H1 (cell line): Measurements from ENCODE around the gene PABPN1. TPM values are rescaled to one million over a fixed set of nuclear protein-coding genes. Genes with fewer than 3 reads are reported as not detected.

Experiments used
- CTCF ChIA-PET: fragments of 300-600 bp; sonication (Branson Sonifier 250); formaldehyde crosslinking; loops from one replicate; lab custom pipeline; 2021; ENCODE audit not compliant: partially characterized antibody; lab: Charles Lee
- POLR2A ChIA-PET: fragments of 300-600 bp; sonication (Branson Sonifier 250); formaldehyde crosslinking; loops from one replicate; lab custom pipeline; 2021; ENCODE audit warnings: inconsistent platforms; ENCODE audit not compliant: partially characterized antibody; lab: Charles Lee
- DNase-seq, 2 experiments: peaks; one replicate each; pipeline versions ENCODE4 v3.0.0 to v3.0.0-alpha.2; 2010 to 2022; ENCODE audit warnings: low spot score in 2 of 2, low read depth in 1 of 2, mixed read lengths in 1 of 2
- FAIRE-seq: peaks from 2 replicates; lab custom pipeline; 2011; peaks lifted over from hg19 to GRCh38; lab: Jason Lieb, UNC
- H2AFZ ChIP-seq: 2 replicates; pipeline ENCODE4 v1.8.1; 2012; ENCODE audit warnings: low read length, inconsistent platforms
- H2AK5ac ChIP-seq: 2 replicates; pipeline ENCODE4 v1.6.1; 2013; ENCODE audit warnings: low read depth, low read length
- H2BK120ac ChIP-seq: replicated peaks from 2 replicates; pipeline ENCODE3; 2013; ENCODE audit warnings: low read depth, low read length, inconsistent platforms
- H2BK12ac ChIP-seq: 2 replicates; pipeline ENCODE4 v1.6.1; 2013; ENCODE audit warnings: low read depth, low read length
- H2BK15ac ChIP-seq: 2 replicates; pipeline ENCODE4 v1.6.1; 2013; ENCODE audit warnings: low read length
- H2BK20ac ChIP-seq: 2 replicates; pipeline ENCODE4 v1.6.1; 2013; ENCODE audit warnings: low read length
- H2BK5ac ChIP-seq: 2 replicates; pipeline ENCODE4 v1.6.1; 2013; ENCODE audit warnings: low read depth, low read length
- H3K14ac ChIP-seq: 2 replicates; pipeline ENCODE4 v1.6.1; 2013; ENCODE audit warnings: inconsistent platforms; ENCODE audit not compliant: insufficient read length
- H3K18ac ChIP-seq: 2 replicates; pipeline ENCODE4 v1.6.1; 2013; ENCODE audit warnings: low read length; ENCODE audit errors: extremely low read depth
- H3K23ac ChIP-seq: 2 replicates; pipeline ENCODE4 v1.6.1; 2013; ENCODE audit warnings: inconsistent platforms; ENCODE audit not compliant: insufficient read length
- H3K23me2 ChIP-seq: 2 replicates; pipeline ENCODE4 v1.6.1; 2013; ENCODE audit warnings: low read depth, low read length
- H3K27ac ChIP-seq: 2 replicates; pipeline ENCODE4 v1.6.1; 2011; ENCODE audit warnings: low read depth, low read length, inconsistent platforms
- H3K27me3 ChIP-seq, 4 experiments: replicated peaks in 1 of 4; 1 replicate in 1 of 4; 2 replicates in 3 of 4; pipeline versions ENCODE4 v1.6.1 to v1.8.1; 2011 to 2013; ENCODE audit warnings: low read length in 3 of 4, mild to moderate bottlenecking in 3 of 4, inconsistent platforms in 2 of 4, mixed read lengths in 2 of 4, moderate library complexity in 1 of 4; ENCODE audit not compliant: control insufficient read depth in 3 of 4, insufficient read depth in 3 of 4; ENCODE audit errors: extremely low read depth in 1 of 4
- H3K36me3 ChIP-seq, 4 experiments: 2 replicates each; pipeline versions ENCODE4 v1.6.1 to v1.8.1; 2011 to 2013; ENCODE audit warnings: mild to moderate bottlenecking in 4 of 4, low read length in 3 of 4, moderate library complexity in 2 of 4, control low read depth in 1 of 4, inconsistent platforms in 1 of 4; ENCODE audit not compliant: insufficient read depth in 4 of 4, control insufficient read depth in 2 of 4
- H3K4ac ChIP-seq: replicated peaks from 2 replicates; pipeline ENCODE3; 2013; ENCODE audit warnings: low read length, low read depth, mixed read lengths, inconsistent platforms; ENCODE audit not compliant: insufficient read length
- H3K4me1 ChIP-seq, 4 experiments: replicated peaks in 1 of 4; 1 replicate in 1 of 4; 2 replicates in 3 of 4; pipeline versions ENCODE4 v1.6.1 to v1.8.1; 2011 to 2013; ENCODE audit warnings: low read length in 3 of 4, inconsistent platforms in 2 of 4, mixed read lengths in 1 of 4; ENCODE audit not compliant: insufficient read depth in 4 of 4, control insufficient read depth in 3 of 4
- H3K4me2 ChIP-seq, 2 experiments: 2 replicates each; pipeline versions ENCODE4 v1.6.1 to v1.8.1; 2011 to 2013; ENCODE audit warnings: low read depth in 2 of 2, low read length in 2 of 2, control low read depth in 1 of 2, inconsistent platforms in 1 of 2, mild to moderate bottlenecking in 1 of 2; ENCODE audit not compliant: insufficient read depth in 1 of 2
- H3K4me3 ChIP-seq, 4 experiments: fragments of 200-600, 300-600 bp in 1 of 4; sonication (generic), shearing (Covaris generic), sonication (Bioruptor Twin) in 1 of 4; 2 replicates each; pipeline versions ENCODE4 v1.5.1 to v1.8.1; 2011 to 2016; ENCODE audit warnings: low read length in 4 of 4, low read depth in 3 of 4, control low read depth in 2 of 4, inconsistent platforms in 2 of 4, mild to moderate bottlenecking in 2 of 4, mixed read lengths in 1 of 4, moderate library complexity in 1 of 4; ENCODE audit not compliant: insufficient read depth in 2 of 4; ENCODE audit errors: extremely low read depth in 1 of 4
- H3K56ac ChIP-seq: replicated peaks from 2 replicates; pipeline ENCODE3; 2013; ENCODE audit warnings: low read depth, mild to moderate bottlenecking, mixed read lengths, low read length, inconsistent platforms; ENCODE audit not compliant: insufficient read length
- H3K79me1 ChIP-seq: 2 replicates; pipeline ENCODE4 v1.6.1; 2013; ENCODE audit warnings: low read depth, low read length, control low read depth
- H3K79me2 ChIP-seq, 2 experiments: 2 replicates each; pipeline versions ENCODE4 v1.6.1 to v1.8.1; 2012 to 2013; ENCODE audit warnings: low read length in 2 of 2, mild to moderate bottlenecking in 2 of 2, inconsistent platforms in 1 of 2; ENCODE audit not compliant: insufficient read depth in 2 of 2, control insufficient read depth in 1 of 2
- H3K9ac ChIP-seq, 4 experiments: replicated peaks in 1 of 4; 1 replicate in 1 of 4; 2 replicates in 3 of 4; pipeline versions ENCODE4 v1.6.1 to v1.8.1; 2011 to 2013; ENCODE audit warnings: low read depth in 3 of 4, low read length in 3 of 4, control low read depth in 2 of 4, mild to moderate bottlenecking in 2 of 4, moderate library complexity in 2 of 4, inconsistent platforms in 1 of 4; ENCODE audit errors: extremely low read depth in 1 of 4
- H3K9me3 ChIP-seq, 2 experiments: 2 replicates each; pipeline versions ENCODE4 v1.6.1 to v1.8.1; 2012 to 2013; ENCODE audit warnings: mild to moderate bottlenecking in 2 of 2, moderate library complexity in 2 of 2, control low read depth in 1 of 2, inconsistent platforms in 1 of 2, low read depth in 1 of 2, low read length in 1 of 2, mixed read lengths in 1 of 2; ENCODE audit not compliant: insufficient read depth in 2 of 2
- H4K20me1 ChIP-seq, 2 experiments: replicated peaks in 1 of 2; 2 replicates each; pipeline versions ENCODE3 to v1.8.1; 2011 to 2013; ENCODE audit warnings: inconsistent platforms in 2 of 2, low read length in 2 of 2, mild to moderate bottlenecking in 1 of 2; ENCODE audit not compliant: insufficient read depth in 2 of 2, control insufficient read depth in 1 of 2
- H4K5ac ChIP-seq: 2 replicates; pipeline ENCODE4 v1.6.1; 2013; ENCODE audit warnings: low read length, low read depth, mixed read lengths, inconsistent platforms; ENCODE audit not compliant: insufficient read length
- H4K8ac ChIP-seq: 2 replicates; pipeline ENCODE4 v1.8.0; 2013; ENCODE audit warnings: mild to moderate bottlenecking, moderate library complexity, low read length, inconsistent platforms; ENCODE audit not compliant: insufficient read depth; ENCODE audit errors: extremely low read depth
- H4K91ac ChIP-seq: replicated peaks from 2 replicates; pipeline ENCODE3; 2013; ENCODE audit warnings: low read length, mixed read lengths, inconsistent platforms; ENCODE audit not compliant: insufficient read length
- ATF3 ChIP-seq: IDR thresholded peaks from 2 replicates; pipeline ENCODE4 v1.6.1; 2011; ENCODE audit warnings: low read depth, mild to moderate bottlenecking, low read length; ENCODE audit not compliant: insufficient read depth
- CBX8 ChIP-seq: fragments of 300-800, 300-1000 bp; sonication (generic); IDR thresholded peaks from 2 replicates; pipeline ENCODE4 v1.7.1; 2016; ENCODE audit warnings: low read depth, low read length, borderline replicate concordance
- CEBPB ChIP-seq: IDR thresholded peaks from 2 replicates; pipeline ENCODE4 v1.6.1; 2012; ENCODE audit warnings: low read depth, low read length
- GABPA ChIP-seq: IDR thresholded peaks from 2 replicates; pipeline ENCODE4 v1.6.1; 2011; ENCODE audit warnings: mild to moderate bottlenecking, low read length, moderate library complexity, borderline replicate concordance; ENCODE audit not compliant: insufficient read depth
- HDAC6 ChIP-seq: IDR thresholded peaks from one replicate; pipeline ENCODE4 v1.7.1; 2012; ENCODE audit warnings: low read depth, mild to moderate bottlenecking, inconsistent platforms, low read length, moderate library complexity
- NRF1 ChIP-seq: IDR thresholded peaks from 2 replicates; pipeline ENCODE4 v1.6.1; 2011; ENCODE audit warnings: mild to moderate bottlenecking, low read depth, low read length, improper control_type of control experiment
- POLR2AphosphoS5 ChIP-seq: IDR thresholded peaks from 2 replicates; pipeline ENCODE4 v1.6.1; 2011; ENCODE audit warnings: low read depth, low read length
- RBBP5 ChIP-seq: IDR thresholded peaks from 2 replicates; pipeline ENCODE4 v1.7.1; 2012; ENCODE audit warnings: low read depth, mild to moderate bottlenecking, inconsistent platforms, low read length, moderate library complexity, borderline replicate concordance
- SP4 ChIP-seq: IDR thresholded peaks from 2 replicates; pipeline ENCODE4 v1.6.1; 2012; ENCODE audit warnings: low read length, inconsistent platforms
- SRF ChIP-seq: IDR thresholded peaks from 2 replicates; pipeline ENCODE4 v1.6.1; 2011; ENCODE audit warnings: mild to moderate bottlenecking, low read depth, low read length, moderate library complexity
- SUZ12 ChIP-seq: fragments of 200-600 bp; sonication (generic); IDR thresholded peaks from 2 replicates; pipeline ENCODE4 v1.6.1; 2012; ENCODE audit warnings: mild to moderate bottlenecking, inconsistent platforms, low read length, moderate library complexity, mixed read lengths
- WGBS, 2 experiments: shearing (Covaris generic) in 1 of 2; methylation state at CpG; one replicate each; pipeline versions ENCODE4 v1.1.6 to v1.1.7; 2013 to 2015; ENCODE audit warnings: low lambda C conversion rate in 2 of 2, mixed read lengths in 2 of 2, inconsistent platforms in 1 of 2, low coverage in 1 of 2, missing lambda C conversion rate in 1 of 2; ENCODE audit not compliant: insufficient replicate concordance in 2 of 2, insufficient coverage in 1 of 2, insufficient read length in 1 of 2; ENCODE audit errors: extremely low coverage in 1 of 2, missing lambda C conversion rate in 1 of 2; 5-methylcytosine and 5-hydroxymethylcytosine counted together
- polyA plus RNA-seq, 7 experiments: library from polyadenylated mRNA; depleted of rRNA in 3 of 7; stranded (reverse) in 5 of 7; unstranded in 2 of 7; fragments of >200 nt in 5 of 7; fragments of 200-250 nt in 2 of 7; gene quantifications; 1 replicate in 5 of 7; 2 replicates in 1 of 7; 4 replicates in 1 of 7; pipeline versions ENCODE4 v1.2.1 to v1.2.3, GENCODE V29; 2011 to 2013; ENCODE audit warnings: missing spikeins in 2 of 7, mixed read lengths in 2 of 7
- total RNA-seq: library from RNA; stranded (reverse); fragmentation: NEBNext Ultra II Directional; extraction: Animal tissue kit (Norgen Biotek cat#: 25700); gene quantifications from 2 replicates; pipeline ENCODE4 v1.2.1, GENCODE V29; 2021

Gene PABPN1
- total and polyA plus RNA-seq, 2 of the 8 experiments (the other 6 are each of a cell fraction or from before 2014, with no cell fraction given) = 300 to 331 TPM

- peaks cover 7% of the 10 kb centered on the region; the same call in 1 of the 2 replicates for H3K23me2 ChIP-seq
- H2AK5ac ChIP-seq = no peak within 1 kb of the TSS
- H3K4me3 ChIP-seq = peak within 1 kb of the TSS; percentile 69 to 98 (median 78)
- H4K20me1 ChIP-seq = peaks cover 2 to 6% of the 10 kb centered on the region in 2 experiments
- H3K56ac ChIP-seq = no peak within 1 kb of the TSS
- no peaks in the 10 kb centered on the region for H3K36me3 ChIP-seq
- no peak within 1 kb of the TSS for H2BK15ac ChIP-seq
- ChIA-PET POLR2A (interaction anchor here (0.5 to 2.3 kb wide), 10 partner anchors 9 to 167 kb away, joined by 3 to 11 read pairs (median 5); partner anchors contain the start of genes BCL2L2, EFS, PABPN1 and PPP1R3E), CTCF (interaction anchor here (0.5 to 4.0 kb wide), 6 partner anchors 8 to 217 kb away, joined by 3 to 21 read pairs (median 5); no protein-coding TSS in a partner anchor)
- H2BK20ac ChIP-seq = no peak within 1 kb of the TSS
- peak within 1 kb of the TSS; percentile 26; the same call in 1 of the 2 replicates for H3K18ac ChIP-seq
- no peak within 1 kb of the TSS for H2BK12ac ChIP-seq
- H3K79me2 ChIP-seq = peaks cover 0 to 5% of the 10 kb centered on the region in 2 experiments; a peak in 1 of 4 replicates
- no peak within 1 kb of the TSS for H3K14ac ChIP-seq
- no peak within 1 kb of the TSS for H2BK120ac ChIP-seq
- H4K8ac ChIP-seq = peak within 1 kb of the TSS; percentile 94
- no peak within 1 kb of the TSS for H3K4ac ChIP-seq
- no peak within 1 kb of the TSS for H3K23ac ChIP-seq
- WGBS, 2 experiments = 3% methylated on average over 34 of the region's 53 CpGs; no CpG with 5 or more reads in 1 of the 2 experiments
- H2AFZ ChIP-seq = 0 out of 2 replicates have a peak within 1 kb of the TSS, but pooled peaks have one; percentile 24
- DNase-seq (peak; percentile 89 to 96), FAIRE-seq (peak; percentile 39)
- no peaks in the 10 kb centered on the region for H3K9me3 ChIP-seq
- H3K4me1 ChIP-seq = no peaks in the 10 kb centered on the region
- peak within 1 kb of the TSS; percentile 72 to 78 for H3K4me2 ChIP-seq
- H4K5ac ChIP-seq = peak within 1 kb of the TSS; percentile 45
- peak within 1 kb of the TSS; percentile 62 to 73 (median 65) for H3K9ac ChIP-seq
- no peaks in the 10 kb centered on the region for H3K79me1 ChIP-seq
- peak within 1 kb of the TSS; percentile 70 for H4K91ac ChIP-seq
- H2BK5ac ChIP-seq = peak within 1 kb of the TSS; percentile 55; the same call in 1 of the 2 replicates
- no peak within 1 kb of the TSS for H3K27ac ChIP-seq
- peaks cover 9 to 32% (median 28%) of the 10 kb centered on the region in 4 experiments for H3K27me3 ChIP-seq
- TF ChIP-seq CBX8 (no peak), POLR2AphosphoS5 (no peak), GABPA (no peak), SUZ12 (no peak), NRF1 (no peak), ATF3 (no peak), SRF (no peak), SP4 (no peak), RBBP5 (no peak; the same call in 1 of the 2 replicates), CEBPB (no peak), HDAC6 (no peak)
These were observed 35.0 kb upstream of the PABPN1 start, which contains the start of gene HOMEZ for GRCh38 chr14:23286020-23286901. TSS of gene HOMEZ (minus strand) at chr14:23286132. CDS start at chr14:23285952, 180 bp downstream.
